ENCODE data around the gene XRN2.
"Not testable (repeated sequence)": the region's sequence is repeated elsewhere in the genome, so short reads cannot be mapped to it uniquely, and the experiment has no call there.

XRN2 gene

GRCh38 chr20:21342656-21343345, 39.7 kb downstream of the XRN2 start:
- in situ Hi-C loops (cut with MboI; ENCODE audit: low sequenced_read_pairs), result no loop called here

- in situ Hi-C loops (cut with MboI; ENCODE audit: low sequenced_read_pairs), result no loop called here
Measured at GRCh38 chr20:21344206-21344900, 41.2 kb downstream of the XRN2 start.

DNA sequence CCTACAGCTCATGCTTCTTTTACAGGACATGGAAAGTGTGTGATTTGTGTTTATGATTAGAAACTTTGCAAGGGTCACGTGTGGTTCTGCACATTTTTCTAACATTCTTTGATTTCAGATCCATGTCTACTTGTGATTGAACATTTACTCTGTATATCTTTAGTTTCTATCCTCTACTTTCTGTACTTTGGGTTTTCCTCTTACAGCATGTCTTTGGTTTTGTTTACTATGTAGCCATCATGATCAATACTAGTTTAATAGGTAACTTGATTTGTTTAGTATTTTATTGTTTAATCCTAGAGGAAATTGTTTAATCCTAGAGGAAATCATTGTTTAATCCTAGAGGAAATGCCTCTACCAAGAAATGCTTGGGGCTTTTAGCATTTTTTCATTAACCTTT, 41.8 kb downstream of the XRN2 start:
- in situ Hi-C loops (cut with MboI; ENCODE audit: low sequenced_read_pairs), result no loop called here

DNA sequence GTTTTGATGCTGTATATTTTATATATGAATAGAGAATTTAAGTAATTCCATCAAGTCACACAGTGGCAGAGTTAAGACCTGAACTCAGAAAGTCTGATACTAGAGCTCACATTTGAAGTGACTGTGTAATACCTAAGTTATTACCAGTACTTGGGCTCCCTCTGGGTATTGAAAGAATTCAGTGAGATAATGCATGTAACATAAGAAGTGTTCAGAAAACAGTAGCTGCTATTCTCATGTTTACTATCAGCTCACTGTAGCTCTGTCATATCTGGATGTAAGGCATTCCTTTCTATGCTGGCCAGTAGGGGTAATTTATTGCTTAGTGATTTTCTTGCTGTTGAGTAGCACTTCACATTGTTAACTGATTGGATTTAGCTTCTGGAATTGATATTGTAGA, 49.6 kb downstream of the XRN2 start:
- in situ Hi-C loops (cut with MboI; ENCODE audit: low sequenced_read_pairs), result no loop called here

DNA sequence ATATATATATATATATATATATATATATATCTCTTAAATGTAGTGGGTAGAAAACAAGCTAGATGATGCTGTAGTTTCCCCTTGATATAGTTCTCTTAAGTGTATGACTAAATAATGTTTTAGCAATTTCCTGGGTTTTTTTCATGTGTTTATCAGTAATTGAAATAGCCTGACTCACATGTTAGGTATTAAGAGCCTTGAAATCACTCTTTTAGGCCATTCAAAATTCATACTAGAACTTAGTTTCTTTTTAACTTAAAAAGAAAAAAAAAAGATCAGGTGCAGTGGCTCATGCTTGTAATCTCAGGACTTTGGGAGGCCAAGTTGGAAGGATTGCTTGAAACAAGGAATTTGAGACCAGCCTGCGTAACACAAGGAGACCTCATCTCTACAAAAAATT, 50.1 kb downstream of the XRN2 start:
- in situ Hi-C loops (cut with MboI; ENCODE audit: low sequenced_read_pairs), result no loop called here

GRCh38 chr20:21355981-21356380, 52.9 kb downstream of the XRN2 start:
- in situ Hi-C loops (cut with MboI; ENCODE audit: low sequenced_read_pairs), result no loop called here

DNA sequence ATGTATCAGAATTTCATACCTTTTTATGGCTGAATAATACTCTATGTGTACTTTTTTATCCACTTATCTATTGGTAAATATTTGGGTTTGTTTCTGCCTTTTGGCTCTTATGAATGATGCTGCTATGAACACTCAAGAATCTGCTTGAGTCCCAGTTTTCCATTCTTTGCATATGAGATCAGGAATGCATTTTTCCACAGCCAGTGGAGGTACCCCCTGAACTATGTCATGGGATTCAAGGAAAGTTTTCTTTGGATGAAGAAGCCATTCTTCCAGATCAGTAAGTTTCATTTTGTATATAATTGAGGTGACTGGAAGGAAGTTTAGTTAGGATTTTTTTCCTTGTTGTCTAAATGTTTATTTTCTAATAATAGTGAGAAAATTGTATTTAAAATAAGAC, 53.3 kb downstream of the XRN2 start:
- in situ Hi-C loops (cut with MboI; ENCODE audit: low sequenced_read_pairs), result no loop called here

- in situ Hi-C loops (cut with MboI; ENCODE audit: low sequenced_read_pairs), result no loop called here
Measured at GRCh38 chr20:21357844-21358243, 54.7 kb downstream of the XRN2 start.

DNA sequence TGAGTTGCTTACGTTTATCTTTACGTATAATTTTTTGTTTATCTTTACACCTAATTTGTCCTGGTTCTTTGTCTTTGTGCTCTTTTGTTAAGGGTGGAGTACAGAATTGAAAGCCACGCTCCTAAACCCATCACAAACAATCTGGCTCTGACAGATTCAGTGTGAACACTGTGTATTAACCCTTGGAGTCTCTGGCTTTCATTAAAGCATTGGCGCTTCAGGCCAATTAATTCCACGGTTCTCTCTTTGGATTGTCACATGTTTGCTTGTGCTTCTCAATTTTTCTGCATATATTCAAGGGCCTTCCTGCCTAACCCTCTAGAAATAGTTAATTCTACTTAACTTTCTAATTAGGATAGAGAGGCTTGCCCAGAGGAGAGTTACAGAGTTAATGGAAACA, 55.6 kb downstream of the XRN2 start:
- in situ Hi-C loops (cut with MboI; ENCODE audit: low sequenced_read_pairs), result no loop called here

DNA sequence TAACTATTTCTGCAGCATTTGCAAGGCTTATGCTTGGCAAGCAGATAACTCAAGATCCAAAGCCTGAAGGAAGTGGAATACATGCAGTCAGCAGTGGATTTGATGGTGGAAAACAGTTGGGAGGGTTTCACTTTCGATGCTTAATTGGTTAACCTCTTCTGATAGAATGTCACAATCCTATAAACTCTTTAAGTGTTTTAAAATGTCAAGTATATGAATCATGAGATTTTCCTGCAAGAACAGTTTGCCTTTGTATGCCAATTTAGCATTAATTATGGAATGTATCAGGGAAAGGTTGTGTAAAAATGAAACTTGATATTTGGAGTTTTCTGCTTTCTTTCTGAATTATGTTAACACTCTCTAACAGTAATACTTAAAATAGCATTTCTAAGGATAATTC, 57.6 kb downstream of the XRN2 start:
- in situ Hi-C loops (cut with MboI; ENCODE audit: low sequenced_read_pairs), result no loop called here

DNA sequence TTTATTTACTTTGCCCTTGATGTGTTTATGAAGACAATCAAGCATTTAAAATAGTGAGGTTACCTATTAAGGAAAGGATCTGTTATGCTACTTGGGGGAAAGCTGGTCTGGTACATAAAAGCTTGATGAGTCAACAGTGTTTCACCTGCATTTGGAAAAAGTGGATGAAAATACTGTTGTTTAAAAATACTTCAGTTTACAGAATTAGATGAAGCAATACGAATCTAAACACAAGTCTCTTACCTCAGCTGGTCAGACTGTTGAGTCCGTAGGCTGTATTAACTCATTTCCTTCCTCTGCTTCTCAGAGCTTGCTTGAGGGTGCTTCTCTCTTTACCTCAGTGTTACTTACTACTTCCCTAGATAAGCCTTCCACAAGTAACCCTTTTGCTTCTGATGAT, 58.1 kb downstream of the XRN2 start:
- in situ Hi-C loops (cut with MboI; ENCODE audit: low sequenced_read_pairs), result no loop called here

- in situ Hi-C loops (cut with MboI; ENCODE audit: low sequenced_read_pairs), result no loop called here
Measured at GRCh38 chr20:21364413-21364812, 61.3 kb downstream of the XRN2 start.

GRCh38 chr20:21365771-21366170, 62.6 kb downstream of the XRN2 start:
- in situ Hi-C loops (cut with MboI; ENCODE audit: low sequenced_read_pairs), result no loop called here

- in situ Hi-C loops (cut with MboI; ENCODE audit: low sequenced_read_pairs), result not testable (repeated sequence)
Measured at GRCh38 chr20:21366273-21366672, 63.1 kb downstream of the XRN2 start.

- in situ Hi-C loops (cut with MboI; ENCODE audit: low sequenced_read_pairs), result no loop called here
Measured at GRCh38 chr20:21368791-21369190, 65.7 kb downstream of the XRN2 start.

- in situ Hi-C loops (cut with MboI; ENCODE audit: low sequenced_read_pairs), result no loop called here
Measured at GRCh38 chr20:21371193-21371592, 68.1 kb downstream of the XRN2 start.

DNA sequence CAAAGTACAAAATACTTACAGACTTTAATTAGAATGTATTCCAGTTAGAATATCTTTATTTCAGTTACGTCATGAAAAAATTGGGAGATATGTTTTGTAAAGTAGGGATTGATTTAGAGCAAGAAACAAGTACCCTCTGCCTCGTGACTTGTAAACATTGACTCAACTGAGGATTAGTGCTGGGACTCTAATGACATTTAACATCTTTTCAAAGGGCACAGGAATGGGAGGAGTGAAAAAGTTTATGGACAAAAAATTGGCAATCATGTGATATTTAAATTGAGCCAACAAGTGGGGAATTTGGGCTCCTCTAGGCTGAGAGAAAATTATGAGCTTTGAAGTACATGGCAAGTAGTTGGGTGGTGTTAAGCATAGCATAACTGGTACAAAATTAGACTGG, 68.9 kb downstream of the XRN2 start:
- in situ Hi-C loops (cut with MboI; ENCODE audit: low sequenced_read_pairs), result no loop called here

- in situ Hi-C loops (cut with MboI; ENCODE audit: low sequenced_read_pairs), result no loop called here
Measured at GRCh38 chr20:21373436-21373835, 70.3 kb downstream of the XRN2 start.

- in situ Hi-C loops (cut with MboI; ENCODE audit: low sequenced_read_pairs), result no loop called here
Measured at GRCh38 chr20:21376626-21377025, 73.5 kb downstream of the XRN2 start.

DNA sequence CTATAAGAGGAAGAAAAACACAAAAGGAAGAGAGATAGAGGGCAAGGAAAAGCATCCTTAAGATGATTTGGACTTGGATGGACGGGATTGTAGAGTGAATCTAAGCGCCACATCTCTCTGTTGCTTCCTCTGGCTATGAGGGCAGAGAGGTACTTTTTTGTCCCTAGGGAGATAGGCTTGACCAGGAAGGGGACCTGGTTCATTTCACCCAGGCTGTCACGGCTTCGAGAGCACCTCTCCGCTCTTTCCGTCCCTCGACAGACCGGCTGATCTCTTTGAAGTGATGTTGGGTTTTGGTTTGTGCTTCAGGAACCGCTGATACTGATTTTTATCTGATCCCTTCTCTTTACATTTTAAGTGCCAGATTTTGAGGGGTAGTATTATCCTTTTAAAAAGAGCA, 74.6 kb downstream of the XRN2 start:
- in situ Hi-C loops (cut with MboI; ENCODE audit: low sequenced_read_pairs), result no loop called here

GRCh38 chr20:21378259-21378658, 75.1 kb downstream of the XRN2 start:
- in situ Hi-C loops (cut with MboI; ENCODE audit: low sequenced_read_pairs), result no loop called here

GRCh38 chr20:21380711-21381110, 77.6 kb downstream of the XRN2 start:
- in situ Hi-C loops (cut with MboI; ENCODE audit: low sequenced_read_pairs), result no loop called here

GRCh38 chr20:21381619-21382018, 78.5 kb downstream of the XRN2 start:
- in situ Hi-C loops (cut with MboI; ENCODE audit: low sequenced_read_pairs), result no loop called here

Data from HL-60/S4 treated with phorbol 12-myristate 13-acetate at 8.2 ng/mL for 4 days and 3 days (cell line).